GDM1 (cell line): ENCODE measurements around the gene C1QTNF1.
"Not testable (repeated sequence)": the region's sequence is repeated elsewhere in the genome, so short reads cannot be mapped to it uniquely, and the experiment has no call there.

Source experiments
- DNase-seq: peaks from one replicate; lab custom pipeline; 2025; lab: John Stamatoyannopoulos, UW

C1QTNF1 gene

DNA sequence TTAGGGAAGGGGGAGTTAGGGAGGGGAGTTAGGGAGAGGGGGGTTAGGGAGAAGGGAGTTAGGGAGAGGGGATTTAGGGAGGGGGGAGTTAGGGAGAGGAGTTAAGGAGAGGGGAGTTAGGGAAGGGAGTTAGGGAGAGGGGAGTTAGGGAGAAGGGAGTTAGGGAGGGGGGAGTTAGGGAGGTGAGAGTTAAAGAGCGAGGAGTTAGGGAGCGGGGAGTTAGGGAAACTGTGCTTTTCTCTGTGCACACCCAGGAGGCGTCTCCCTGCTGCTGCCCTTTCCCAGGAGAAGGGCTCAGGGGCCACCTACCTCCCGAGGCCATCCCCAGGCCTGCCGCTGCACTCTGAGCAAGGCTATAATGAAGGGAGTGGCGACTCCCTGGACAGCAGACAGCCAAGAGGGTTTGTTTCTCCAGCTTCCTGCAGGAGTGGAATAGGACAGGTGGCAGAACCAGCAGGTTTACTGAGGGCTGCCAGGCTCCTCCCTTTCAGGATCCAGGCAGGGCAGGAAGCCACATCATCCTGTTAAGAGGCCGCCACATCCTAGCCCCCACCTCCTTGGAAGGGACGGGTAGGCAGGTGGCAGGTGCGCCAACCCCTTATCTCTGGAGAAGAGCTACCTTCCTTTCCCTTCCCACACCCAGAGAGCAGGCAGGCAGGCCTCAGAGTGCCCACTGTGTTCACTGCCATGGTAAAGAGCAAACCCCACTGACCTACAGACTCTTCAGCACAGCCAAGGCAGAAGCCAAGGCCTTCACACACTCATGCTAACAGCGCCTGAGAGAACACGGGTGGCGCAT lies 18.7 kb upstream of the C1QTNF1 start:
- no peak for DNase-seq

DNA sequence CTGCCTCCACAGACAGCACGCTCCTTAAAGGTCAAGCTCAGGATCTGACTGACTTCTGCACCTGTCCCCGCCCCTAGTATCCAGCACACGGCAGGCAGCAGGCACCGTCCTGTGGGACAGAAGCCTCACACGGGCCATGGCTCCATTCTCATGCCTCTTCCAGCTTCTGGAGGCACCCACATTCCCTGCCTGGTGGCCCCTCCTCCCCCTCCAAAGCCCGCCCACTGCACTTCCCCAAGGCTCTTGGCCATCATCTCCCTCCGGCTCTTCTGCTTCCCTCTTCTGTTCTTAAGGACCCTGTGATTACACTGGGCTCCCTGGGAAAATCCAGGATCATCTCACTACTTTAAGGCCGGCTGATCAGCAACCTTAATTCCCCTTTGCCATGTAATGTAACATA lies 17.9 kb upstream of the C1QTNF1 start:
- no peak for DNase-seq

DNA sequence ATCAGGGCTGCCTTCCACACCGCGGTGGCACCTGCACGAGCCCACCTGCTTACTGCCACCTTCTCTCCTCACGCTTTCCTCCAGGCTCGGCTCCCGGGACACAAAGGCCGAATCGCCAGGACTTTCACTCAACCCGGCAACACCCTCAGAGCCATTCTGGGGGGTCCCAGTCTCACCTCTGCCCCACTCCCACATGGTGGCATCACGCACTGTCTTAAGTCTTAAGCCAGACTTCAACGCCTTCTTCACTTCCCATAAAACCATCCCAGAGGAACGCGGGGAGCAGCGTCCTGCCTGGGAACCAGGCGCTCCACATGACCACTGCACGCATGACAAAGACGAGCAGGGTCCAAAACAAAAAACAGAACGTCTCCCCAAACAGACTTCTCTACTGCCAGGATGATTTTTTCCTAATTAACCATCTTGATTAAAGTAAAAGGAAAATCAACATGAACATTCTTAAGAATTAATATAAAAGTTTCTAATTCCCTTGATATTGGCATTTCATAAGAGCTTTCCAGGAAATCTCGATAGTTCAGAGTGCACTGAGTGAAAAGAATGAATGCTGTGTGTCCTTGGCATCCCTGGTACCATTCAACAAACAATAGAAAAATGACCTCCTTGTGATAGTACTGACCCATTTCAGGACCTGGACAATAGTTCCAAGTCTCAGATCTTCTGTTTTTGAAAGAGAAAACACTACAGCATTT lies 17.0 kb upstream of the C1QTNF1 start:
- no peak for DNase-seq

DNA sequence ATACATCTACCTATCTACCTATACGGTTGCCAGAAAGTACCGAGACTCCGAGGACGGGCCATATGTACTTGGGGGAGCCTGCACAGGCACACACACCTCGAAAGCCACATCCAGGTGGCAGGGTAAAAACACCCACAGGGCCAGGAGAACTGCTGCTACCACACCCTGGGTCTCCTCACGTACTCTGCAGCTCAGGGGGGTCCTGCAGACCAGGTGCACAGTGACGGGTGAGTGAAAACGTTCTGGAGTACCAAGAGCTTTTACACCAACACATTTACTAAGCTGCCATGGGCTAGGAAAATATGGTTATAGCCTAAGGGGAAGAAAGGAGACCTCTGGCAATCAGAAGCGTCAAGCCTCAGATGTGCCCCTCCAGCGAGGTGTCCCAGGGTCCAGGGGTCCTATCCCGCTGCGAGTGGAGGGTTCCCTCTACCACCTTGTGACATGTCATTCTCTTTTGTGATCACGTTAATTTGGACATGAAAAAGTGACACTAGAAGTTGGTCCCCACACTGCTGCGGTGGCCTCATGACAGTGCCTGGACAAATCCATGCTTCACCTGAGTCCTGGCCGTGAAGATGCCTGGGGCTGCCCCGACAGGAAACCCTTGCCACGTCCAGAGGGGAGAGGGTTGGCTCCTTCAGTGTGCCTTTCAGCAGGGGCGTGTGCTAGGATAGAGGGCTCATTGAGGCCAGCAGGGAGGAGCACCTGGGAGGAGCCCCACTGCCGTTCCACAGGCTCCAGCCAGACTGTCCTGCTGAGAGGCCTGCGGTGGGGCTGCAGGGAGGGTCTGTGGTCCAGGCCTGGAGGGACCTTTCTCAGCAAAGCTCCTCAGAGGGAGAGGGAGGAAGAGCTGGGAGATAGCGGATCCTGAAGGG lies 16.2 kb upstream of the C1QTNF1 start:
- DNase-seq: no peak

DNA sequence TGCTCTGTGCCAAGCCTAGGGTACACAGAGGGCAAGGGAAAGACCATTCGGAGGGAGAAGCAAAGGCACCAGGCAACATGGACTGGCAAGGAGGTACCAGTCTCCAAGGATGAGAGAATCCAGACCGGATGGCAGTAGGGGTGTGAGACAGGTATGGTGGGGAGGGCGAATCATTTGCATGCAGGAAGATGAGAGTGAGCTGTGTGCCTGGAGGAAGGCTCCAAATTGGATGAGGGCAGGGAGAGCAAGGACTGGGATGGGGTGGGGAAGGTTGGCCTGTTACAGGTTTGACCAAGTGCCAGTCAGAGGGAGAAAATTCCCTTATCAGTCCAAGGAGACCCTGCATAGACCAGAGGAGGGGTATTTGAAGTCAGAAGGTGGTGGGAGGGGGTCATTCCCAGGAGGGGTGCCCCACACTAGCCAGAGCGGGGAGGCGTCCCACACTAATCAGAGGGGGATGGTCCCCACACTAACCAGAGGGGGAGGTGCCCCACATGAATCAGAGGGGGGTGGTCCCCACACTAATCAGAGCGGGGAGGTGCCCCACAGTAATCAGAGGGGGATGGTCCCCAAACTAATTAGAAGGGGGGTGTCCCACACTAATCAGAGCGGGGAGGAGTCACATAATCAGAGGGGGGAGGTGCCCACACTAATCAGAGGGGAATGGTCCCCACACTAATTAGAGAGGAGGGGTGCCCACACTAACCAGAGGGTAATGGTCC lies 15.1 kb upstream of the C1QTNF1 start:
- DNase-seq: no peak

DNA sequence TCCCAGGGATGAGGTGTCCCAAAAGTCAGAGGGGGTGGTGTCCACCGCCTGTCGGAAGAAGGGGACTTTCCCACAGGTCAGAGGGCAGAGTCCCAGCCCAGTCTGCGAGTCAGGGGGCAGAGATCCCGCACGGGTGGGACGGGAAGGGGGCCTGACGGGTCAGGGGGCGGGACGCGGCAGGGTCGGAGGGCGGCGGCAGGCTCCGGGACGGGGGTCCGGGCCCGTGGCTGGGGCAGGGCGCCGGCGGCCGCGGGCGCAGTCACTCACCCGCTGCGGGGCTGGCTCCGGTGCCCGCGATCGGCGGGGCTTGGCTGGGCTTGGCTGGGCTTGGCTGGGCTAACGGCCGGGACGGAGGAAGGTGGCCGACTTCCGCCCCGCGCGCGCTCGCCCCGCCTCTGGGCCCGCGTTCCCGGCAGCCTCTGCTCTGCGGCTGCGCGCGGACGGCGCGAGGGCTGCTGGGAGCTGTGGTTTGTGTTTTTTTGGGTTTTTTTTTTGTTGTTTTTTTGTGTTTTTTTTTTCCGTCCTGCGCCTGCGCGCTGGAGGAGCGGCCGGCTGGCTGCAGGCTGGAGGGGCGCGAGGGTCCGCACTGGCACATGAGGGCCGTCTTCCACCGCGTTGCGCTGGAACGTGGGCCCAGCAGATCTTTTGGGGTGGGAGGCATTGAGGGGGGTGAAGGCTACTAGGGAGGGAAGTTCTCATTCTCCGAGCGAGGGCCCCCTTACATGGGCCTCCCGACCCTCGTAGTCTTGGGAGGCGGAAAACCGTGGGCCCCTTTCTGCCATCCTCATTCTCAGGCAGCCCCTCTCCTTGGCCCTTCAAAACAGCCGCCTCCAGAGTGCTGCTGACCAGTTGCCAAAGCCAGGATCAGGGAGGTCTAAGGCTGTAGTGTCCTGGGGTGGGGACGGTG lies 14.3 kb upstream of the C1QTNF1 start, which contains the start of gene CANT1:
CANT1 (minus strand) TSS at position 368 of the 907 bp plus-strand sequence. CDS start 12,142 bp downstream, outside the sequence.
- DNase-seq: peak; percentile 76

DNA sequence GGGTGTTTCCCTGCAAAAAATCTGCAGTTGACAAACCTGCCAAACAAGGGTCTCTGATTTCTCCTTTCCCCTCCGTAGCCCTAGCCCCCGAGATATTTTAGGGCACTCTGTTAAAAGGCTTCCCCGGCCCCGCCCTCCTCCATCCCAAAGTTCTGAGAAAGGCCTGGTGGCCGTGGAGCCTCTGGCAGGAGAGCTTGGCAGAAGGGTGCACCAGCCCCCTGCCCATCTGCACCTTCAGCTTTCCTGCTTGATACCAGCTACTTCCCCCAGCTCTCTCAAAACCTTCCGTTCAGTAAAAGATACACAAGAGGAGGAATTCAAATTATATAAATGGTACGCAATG lies 13.7 kb upstream of the C1QTNF1 start:
- DNase-seq: no peak

DNA sequence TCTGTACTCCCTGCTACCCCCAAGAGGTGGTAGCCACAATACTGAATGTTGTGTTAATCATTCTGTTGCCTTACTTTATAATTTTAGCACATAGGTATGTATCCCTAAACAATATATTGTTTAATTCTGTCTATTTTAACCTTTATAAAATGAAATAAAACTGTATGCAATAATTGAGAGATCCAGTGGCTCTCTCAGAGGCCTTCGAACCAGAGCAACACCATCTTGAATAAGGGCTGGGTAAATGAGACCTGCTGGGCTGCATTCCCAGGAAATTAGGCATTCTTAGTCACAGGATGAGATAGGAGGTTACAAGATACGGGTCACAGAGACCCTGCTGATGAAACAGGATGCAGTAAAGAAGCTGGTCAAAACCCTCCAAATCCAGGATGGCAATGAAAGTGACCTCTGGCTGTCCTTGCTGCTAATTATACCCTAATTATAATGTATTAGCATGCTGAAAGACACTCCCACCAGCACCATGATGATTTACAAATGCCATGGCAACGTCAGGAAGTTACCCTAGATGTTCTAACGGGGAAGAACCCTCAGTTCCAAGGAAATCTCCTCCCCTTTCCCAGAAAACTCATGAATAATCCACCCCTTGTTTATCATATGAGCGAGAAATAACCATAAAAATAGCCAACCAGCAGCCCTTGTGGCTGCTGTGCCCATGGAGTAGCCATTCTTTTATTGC lies 12.4 kb upstream of the C1QTNF1 start:
- no peak for DNase-seq

DNA sequence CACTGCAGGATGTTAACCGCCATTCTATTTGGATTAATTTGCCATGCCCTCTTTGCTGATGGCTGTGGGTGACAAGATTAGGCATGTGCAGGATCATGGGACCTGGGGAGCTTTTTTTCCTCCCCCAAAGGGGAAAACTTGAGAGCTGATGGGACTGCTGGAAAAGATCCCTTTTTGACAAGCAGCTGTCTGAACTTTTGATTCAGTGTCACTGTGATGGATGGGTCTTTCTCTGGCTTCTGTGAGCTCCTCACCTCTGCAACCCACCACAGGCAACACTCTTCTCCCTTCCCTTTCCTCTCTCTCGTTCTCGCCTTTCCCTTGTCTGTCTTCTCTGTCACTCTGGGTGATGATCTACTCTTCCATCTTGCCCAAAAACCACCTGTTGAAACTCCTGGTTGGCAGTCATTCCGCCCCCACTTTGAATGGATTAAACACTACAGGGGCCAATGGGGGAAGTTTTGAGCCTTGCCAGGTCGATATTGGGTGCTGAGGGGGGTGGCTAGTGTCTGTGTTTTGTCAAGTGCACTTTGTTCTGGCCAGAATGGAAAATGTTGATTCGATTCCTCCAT lies 11.3 kb upstream of the C1QTNF1 start:
- no peak for DNase-seq

DNA sequence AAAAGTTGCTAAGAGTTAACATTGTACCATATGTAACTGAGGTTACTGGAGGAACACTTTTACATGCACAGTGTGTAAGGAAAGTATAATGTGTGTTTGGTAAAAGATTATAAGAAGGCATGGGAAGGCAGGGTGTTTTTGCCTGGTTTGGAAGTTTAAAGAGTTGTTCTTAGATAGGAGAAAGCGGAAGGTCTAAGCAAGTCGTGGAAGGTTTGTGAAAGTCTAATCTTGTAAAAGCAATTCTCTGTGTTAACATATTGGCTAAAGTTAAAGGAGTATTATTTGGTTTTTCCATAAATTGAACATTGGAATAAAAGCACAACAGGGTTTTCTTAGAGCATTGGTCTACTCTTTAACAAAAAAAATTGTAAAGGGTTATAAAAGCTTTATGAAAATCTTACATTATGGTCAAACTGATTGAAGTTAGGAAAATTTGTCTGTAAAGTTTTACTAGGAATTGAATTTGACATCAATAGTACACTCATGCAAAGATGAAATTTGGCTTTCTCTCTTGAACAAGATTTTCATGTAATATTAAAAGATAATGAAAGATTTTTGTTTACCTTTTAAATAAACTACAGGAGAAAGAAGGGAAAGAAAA lies 9.7 kb upstream of the C1QTNF1 start:
- DNase-seq: no peak

DNA sequence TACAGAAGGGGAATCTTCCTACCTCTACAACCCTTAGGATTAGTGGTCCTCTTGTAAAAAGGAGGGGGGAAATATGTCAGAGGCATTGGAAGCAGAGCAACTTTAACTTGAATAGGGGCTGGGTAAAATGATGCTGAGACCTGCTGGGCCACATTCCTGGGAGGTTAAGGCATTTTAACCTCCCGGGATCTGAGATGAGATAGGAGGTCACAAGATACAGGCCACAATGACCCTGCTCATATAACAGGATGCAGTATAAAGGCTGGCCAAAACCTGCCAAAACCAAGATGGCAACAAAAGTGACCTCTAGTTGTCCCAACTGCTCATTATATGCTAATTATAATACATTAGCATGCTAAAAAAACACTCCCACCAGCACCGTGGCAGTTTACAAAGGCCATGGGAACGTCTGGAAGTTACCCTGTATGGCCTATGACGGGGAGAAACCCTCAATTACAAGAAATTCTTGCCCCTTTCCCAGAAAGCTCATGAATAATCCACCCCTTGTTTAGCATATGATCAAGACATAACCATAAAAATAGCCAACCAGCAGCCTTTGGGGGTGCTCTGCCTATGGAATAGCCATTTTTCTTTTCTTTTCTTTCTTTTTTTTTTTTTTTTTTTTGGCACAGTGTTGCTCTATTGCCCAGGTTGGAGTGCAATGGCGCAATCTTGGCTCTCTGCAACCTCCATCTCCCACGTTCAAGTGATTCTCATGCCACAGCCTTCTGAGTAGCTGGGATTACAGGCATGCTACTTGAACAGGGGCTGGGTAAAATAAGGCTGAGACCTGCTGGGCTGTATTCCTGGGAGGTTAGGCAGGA lies 6.2 kb upstream of the C1QTNF1 start:
- DNase-seq: no peak

DNA sequence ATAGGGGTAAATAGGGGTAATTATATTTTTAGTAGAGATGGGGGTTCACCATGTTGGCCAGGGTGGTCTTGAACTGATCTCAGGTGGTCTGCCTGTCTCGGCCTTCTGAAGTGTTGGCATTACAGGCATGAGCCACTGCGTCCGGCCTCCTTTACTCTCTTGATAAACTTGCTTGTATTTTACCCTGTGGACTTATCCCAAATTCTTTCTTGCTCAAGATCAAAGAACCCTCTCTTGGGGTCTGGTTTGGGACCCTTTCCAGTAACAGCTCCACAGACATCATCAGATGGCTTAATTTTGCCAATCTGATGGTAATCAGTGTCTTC lies 5.6 kb upstream of the C1QTNF1 start:
- DNase-seq: no peak

DNA sequence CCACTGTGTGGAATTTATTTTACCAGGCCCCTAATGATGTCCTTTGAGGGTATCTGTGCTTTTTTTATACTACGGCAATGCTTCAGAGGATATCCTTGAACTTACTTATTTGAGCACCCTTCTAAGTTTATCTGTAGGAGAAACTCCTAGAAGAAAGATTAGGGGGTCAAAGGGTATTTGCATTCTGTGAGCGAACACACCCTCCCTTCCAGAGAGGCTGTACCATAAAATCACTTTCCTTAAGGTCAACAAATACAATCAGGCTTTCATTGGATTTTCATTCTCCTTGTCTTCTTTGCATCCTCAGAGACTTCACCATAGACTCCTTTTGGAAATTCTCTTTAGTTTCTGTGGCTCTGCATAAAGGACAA lies 4.7 kb upstream of the C1QTNF1 start:
- no peak for DNase-seq

DNA sequence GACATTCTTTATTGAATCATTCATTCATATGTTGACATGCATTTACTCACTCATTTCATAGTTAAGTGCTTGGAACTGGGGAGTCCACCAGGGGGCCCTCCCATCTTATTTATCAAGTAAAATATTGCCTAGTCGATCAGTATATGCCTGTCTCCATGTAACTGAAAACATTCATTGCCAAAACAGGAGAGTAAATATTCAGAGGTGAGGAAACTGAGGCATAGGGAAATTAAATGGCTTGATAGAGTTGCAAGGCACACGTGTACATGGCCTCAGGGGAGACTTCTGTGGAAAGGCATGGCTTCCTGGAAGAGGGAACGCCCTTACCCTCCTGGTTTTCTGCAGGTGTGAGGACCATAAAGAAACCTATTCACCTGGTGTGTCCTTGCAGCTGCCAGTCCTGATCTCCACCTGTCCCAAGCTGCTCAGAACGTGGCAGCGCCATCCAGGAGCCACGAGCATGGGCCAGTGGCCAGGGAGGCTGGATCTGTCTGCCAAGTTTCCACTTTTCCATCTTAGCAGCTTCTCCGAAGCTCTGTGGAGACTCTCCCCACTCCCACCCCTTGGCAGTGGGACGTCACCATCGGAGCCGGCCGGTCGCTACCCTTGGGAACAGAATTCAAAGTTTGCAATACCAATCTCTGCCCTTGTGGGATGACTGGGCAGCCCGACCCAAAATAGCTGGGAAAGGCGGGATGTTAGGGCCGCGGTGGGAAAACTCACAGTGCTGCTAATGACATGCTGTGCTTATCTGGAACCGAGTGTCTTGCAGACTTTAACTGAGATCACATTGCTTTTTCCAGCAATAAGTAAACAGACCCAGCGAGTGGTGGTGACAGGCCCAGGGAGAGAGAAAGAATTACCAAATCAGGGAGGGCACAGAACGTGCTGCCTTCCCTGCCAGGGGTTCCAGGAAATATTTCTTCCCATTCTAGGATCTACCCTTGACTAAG lies 4.1 kb upstream of the C1QTNF1 start:
- no peak for DNase-seq

DNA sequence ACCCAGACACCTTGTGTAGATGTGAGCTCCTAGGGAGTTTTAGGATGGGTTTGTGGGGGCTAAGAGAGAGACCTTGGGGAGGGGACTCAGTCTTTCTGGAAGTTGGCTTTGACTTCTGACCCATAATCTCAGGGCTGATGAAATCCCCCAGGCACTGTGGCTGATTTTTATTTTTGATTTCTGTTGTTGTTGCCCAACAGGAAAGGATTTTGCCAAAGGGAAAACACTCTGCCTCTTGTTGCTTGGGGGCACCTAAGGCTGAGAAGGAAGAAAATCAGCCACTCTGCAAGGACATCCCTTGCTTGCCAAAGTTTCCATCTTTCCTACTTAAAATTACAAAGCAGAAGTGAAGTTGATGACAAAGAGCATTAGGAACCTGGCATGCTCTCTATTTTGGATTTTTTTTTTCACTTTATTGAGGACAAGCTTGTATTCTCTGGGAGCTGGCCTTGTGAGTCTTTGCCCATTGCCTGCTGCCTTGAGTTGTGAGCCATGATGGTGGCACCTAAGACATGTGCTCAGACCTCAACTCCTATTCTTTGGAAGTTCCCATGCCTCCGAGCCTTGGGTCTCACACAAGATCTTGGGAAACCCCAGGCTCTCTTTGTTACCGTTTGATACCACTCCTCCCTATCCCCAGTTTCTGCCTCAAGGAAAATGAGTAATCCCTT lies 3.2 kb upstream of the C1QTNF1 start:
- no peak for DNase-seq

DNA sequence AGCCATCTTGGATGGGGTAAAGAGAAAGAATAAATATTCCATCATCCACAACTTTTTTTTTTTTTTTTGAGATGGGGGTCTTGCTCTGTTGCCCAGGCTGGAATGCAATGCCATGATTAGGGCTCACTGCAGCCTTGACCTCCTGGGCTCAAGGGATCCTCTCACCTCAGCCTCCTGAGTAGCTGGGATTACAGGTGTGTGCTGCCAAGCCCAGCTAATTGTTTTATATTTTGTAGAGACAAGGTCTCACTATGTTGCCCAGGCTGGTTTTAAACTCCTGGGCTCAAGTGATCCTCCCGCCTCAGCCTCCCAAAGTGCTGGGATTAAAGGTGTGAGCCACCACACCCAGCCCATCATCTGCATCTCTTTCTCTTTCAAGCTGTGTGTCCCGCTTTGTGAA lies 2.0 kb upstream of the C1QTNF1 start:
- DNase-seq: not testable (repeated sequence)

DNA sequence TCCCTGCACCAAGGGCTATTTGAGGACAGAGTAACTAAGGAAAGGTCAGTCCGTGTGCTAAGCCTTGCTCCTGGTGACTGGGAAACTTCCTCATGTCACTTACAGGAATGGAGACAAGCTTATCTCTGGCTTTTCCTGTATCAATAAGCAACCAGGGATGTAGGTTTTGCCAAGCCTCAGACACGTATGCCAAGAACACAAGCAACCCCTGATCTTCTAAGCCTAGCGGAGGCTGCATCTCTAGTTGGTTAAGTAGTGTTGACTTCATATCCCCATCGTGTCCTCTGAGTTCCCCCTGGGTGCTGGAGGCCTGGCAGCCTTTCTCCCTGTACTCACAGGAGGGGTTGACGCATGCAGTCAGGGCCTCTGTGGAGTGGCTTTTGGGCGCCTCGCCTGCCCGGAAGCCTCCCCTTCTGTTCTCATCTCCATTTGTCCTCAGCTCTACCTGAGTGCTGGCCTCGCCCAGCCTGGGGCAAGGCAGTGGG lies 1.4 kb upstream of the C1QTNF1 start:
- no peak for DNase-seq
